Chondrocyte (in vitro differentiated cells): ENCODE results near the gene ACOXL. TPM values are rescaled to one million over a fixed set of nuclear protein-coding genes. Genes with fewer than 3 reads are reported as not detected.
A peak's percentile ranks its signal among the peaks of the same experiment; 100 is the strongest.

Experiments used
- DNase-seq: peaks from one replicate; pipeline ENCODE4 v3.0.0; 2021; ENCODE audit warnings: mixed read lengths, low spot score
- H3K27ac Mint-ChIP-seq: one replicate; pipeline ENCODE4 v1.8.0; 2021; ENCODE audit warnings: mild to moderate bottlenecking, moderate library complexity, mixed read lengths; ENCODE audit not compliant: unreplicated experiment
- H3K27me3 Mint-ChIP-seq: 2 replicates; pipeline ENCODE4 v1.8.0; 2021; ENCODE audit warnings: low read depth, mixed read lengths
- H3K36me3 Mint-ChIP-seq: 2 replicates; pipeline ENCODE4 v1.8.0; 2021; ENCODE audit warnings: low read depth, mixed read lengths
- H3K4me1 Mint-ChIP-seq: 2 replicates; pipeline ENCODE4 v1.8.0; 2021; ENCODE audit warnings: low read depth, mild to moderate bottlenecking, mixed read lengths
- H3K4me3 Mint-ChIP-seq: one replicate; pipeline ENCODE4 v1.8.0; 2021; ENCODE audit warnings: mild to moderate bottlenecking, moderate library complexity, mixed read lengths; ENCODE audit not compliant: unreplicated experiment
- H3K9me3 Mint-ChIP-seq: 2 replicates; pipeline ENCODE4 v1.8.0; 2021; ENCODE audit warnings: low read depth, mixed read lengths
- total RNA-seq: library from RNA; stranded (reverse); gene quantifications from 3 replicates; pipeline ENCODE4 v1.2.1, GENCODE V29; 2021
- TF ChIP-seq, protein P1 (sequence below): fragments of 200-600 bp; sonication (generic); IDR thresholded peaks from 2 replicates; pipeline ENCODE4 v1.5.0; 2021; ENCODE audit warnings: antibody characterized with exemption, mild to moderate bottlenecking, moderate library complexity

ACOXL gene
- total RNA-seq, 1 donor from 2014 or later: not detected

DNA sequence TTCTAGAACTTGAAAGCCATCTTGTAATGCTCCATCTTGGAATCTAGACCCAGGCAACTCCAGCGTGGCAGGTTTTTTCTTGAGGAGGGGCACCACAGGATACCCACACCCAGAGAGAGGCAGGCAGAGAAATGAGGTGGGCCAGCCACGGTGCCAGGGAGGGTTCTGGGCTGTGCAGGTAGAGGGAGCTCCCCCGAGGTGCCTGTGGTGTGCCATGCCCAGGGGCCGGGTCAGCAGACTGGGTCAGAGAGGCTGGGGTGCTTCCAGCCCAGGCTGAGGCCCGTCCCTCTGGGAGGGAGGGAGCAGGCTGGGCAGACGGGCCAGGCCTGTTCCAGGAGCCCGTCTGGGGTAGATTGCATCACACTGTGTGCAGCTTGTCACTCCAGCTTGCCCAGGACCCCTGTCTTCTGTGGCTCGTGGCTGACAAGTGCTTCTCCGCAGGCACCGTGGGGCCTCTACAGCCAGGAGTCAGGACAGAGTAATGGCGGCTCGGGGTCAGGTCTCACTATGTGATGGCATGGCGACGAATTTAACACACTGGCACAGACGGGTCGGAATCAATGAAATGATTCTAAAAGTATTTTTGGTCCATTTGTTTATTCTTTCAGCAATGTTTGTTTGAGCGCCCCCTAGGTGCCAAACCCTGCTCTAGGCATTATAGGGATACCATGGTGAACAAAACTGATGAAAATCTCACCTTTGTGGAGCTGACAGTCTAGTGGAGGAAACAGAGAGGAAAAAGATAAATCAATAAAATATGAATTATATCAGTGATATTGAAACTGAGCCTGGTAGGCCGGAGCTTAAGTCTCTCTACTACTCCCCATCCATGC is 144.0 kb downstream of the ACOXL start:
- Mint-ChIP-seq H3K36me3 (no peaks in the 10 kb centered on the region), H3K27ac (no peak overlapping the region), H3K4me3 (no peak overlapping the region), H3K27me3 (peaks cover 4% of the 10 kb centered on the region), H3K4me1 (no peaks in the 10 kb centered on the region), H3K9me3 (peaks cover 10% of the 10 kb centered on the region)
- no peak for DNase-seq
- TF ChIP-seq, protein P1, sequence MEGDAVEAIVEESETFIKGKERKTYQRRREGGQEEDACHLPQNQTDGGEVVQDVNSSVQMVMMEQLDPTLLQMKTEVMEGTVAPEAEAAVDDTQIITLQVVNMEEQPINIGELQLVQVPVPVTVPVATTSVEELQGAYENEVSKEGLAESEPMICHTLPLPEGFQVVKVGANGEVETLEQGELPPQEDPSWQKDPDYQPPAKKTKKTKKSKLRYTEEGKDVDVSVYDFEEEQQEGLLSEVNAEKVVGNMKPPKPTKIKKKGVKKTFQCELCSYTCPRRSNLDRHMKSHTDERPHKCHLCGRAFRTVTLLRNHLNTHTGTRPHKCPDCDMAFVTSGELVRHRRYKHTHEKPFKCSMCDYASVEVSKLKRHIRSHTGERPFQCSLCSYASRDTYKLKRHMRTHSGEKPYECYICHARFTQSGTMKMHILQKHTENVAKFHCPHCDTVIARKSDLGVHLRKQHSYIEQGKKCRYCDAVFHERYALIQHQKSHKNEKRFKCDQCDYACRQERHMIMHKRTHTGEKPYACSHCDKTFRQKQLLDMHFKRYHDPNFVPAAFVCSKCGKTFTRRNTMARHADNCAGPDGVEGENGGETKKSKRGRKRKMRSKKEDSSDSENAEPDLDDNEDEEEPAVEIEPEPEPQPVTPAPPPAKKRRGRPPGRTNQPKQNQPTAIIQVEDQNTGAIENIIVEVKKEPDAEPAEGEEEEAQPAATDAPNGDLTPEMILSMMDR: peak; percentile 32

DNA sequence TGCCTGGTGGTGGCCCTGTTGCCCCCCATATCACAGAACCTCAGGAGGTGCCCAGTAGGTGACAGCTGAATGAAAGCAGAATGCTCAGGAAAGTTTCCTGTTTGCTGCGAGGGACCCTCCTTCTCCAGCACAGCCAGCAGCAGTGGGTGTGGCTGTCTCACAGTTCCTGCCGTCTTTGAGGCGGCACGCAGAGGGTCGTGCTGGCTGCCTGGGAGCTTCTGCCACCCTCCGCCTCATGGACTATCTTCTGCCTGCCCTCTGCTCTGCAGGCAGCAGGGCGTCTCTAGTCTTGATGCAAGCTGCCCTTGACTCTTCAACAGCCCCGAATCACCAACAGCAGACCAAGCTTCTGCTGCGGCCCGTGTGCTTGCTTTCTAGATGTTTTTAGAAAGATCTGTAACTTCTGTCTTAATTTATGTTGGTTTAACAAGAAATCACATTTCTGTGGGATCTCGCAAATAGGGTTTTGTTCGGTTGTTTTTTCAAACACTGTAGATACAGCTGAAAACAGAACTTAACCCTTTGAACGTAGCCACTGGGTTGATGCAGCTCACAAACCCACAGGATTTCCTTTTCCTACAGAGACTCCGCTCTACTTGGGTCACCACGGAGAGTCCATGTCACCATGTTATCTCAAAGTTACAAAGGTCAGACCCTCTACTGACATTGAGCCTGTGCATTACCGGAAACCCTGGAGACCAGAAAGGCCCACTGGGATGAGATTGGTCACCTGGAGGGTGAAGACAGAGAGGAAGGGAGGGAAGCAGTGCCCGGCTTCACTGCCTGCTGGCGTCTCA is 144.9 kb downstream of the ACOXL start:
- Mint-ChIP-seq H3K36me3 (no peaks in the 10 kb centered on the region), H3K9me3 (peaks cover 10% of the 10 kb centered on the region), H3K27ac (no peak overlapping the region), H3K4me3 (no peak overlapping the region), H3K4me1 (no peaks in the 10 kb centered on the region), H3K27me3 (peaks cover 4% of the 10 kb centered on the region)
- TF ChIP-seq, protein P1: no peak
- no peak for DNase-seq

DNA sequence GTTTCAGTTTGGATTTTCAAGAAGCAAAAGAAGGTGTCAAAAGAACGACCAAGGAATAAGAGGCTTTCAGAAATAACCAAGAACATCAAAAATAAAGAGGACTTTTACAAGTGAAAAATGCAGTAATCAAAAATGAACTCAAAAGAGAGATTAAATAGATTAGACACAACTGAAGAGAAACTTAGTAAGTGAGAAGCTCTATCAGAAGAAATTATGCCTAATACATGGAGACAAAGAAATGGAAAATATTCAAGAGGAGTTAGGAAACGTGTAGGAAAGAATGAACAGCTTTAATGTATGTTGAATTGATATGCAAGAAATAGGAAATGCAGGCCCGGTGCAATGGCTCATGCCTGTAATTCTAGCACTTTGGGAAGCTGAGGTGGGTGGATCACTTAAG is 145.8 kb downstream of the ACOXL start:
- Mint-ChIP-seq H3K4me1 (peaks cover 2% of the 10 kb centered on the region), H3K27me3 (peaks cover 4% of the 10 kb centered on the region), H3K36me3 (no peaks in the 10 kb centered on the region), H3K4me3 (no peak overlapping the region), H3K9me3 (peaks cover 10% of the 10 kb centered on the region), H3K27ac (no peak overlapping the region)
- no peak for DNase-seq
- TF ChIP-seq, protein P1: no peak

DNA sequence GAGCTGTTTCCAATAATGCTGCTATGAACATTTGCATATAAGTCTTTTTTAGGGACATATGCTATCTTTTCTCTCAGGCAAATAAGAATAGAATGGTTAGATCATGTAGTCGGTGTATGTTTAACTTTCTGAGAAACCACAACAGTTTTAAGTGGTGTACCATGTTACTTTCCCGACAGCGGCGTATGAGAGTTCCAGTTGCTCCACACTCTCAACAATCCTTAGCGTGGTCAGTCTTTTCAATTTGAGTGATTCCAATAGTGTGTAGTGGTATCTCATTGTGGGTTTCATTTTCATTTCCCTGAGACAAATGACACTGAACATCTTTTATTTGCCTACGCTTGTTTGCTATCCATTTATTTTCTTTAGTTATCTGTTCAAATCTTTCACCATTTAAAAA is 149.5 kb downstream of the ACOXL start:
- Mint-ChIP-seq H3K27me3 (peaks cover 4% of the 10 kb centered on the region), H3K36me3 (no peaks in the 10 kb centered on the region), H3K27ac (no peak overlapping the region), H3K4me1 (peaks cover 5% of the 10 kb centered on the region), H3K9me3 (peaks cover 10% of the 10 kb centered on the region), H3K4me3 (no peak overlapping the region)
- no peak for DNase-seq
- TF ChIP-seq, protein P1: no peak

DNA sequence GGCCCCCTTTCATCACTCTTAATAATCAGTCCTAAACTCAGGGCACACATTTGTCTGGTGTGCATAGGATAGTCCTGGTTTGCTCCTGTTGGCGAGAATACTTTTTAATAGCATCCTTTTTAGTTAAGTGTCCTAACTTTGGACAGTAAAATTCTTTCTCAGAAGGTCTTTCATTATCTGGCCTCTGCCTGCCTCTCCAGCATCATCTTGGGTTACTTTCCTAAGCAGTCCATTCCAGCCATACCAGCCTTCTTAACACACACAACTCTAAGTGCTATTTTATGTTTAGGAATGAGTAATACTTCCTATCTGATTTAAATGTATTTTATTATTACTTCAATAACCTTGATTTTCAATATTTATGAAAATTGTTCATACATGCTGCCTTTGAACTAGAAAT is 151.0 kb downstream of the ACOXL start:
- Mint-ChIP-seq H3K27ac (peak overlapping the region; percentile 49), H3K4me1 (peaks cover 5% of the 10 kb centered on the region), H3K27me3 (peaks cover 7% of the 10 kb centered on the region), H3K36me3 (no peaks in the 10 kb centered on the region), H3K9me3 (peaks cover 5% of the 10 kb centered on the region), H3K4me3 (no peak overlapping the region)
- TF ChIP-seq, protein P1: no peak
- no peak for DNase-seq
